EL (cell line): ENCODE data around the gene OR5C1.
A peak's percentile ranks its signal among the peaks of the same experiment; 100 is the strongest.
"Not testable (repeated sequence)": the region's sequence is repeated elsewhere in the genome, so short reads cannot be mapped to it uniquely, and the experiment has no call there.

ENCODE experiments used
- DNase-seq: peaks from one replicate; pipeline ENCODE4 v3.0.0-alpha.2; 2016

OR5C1 gene

DNA sequence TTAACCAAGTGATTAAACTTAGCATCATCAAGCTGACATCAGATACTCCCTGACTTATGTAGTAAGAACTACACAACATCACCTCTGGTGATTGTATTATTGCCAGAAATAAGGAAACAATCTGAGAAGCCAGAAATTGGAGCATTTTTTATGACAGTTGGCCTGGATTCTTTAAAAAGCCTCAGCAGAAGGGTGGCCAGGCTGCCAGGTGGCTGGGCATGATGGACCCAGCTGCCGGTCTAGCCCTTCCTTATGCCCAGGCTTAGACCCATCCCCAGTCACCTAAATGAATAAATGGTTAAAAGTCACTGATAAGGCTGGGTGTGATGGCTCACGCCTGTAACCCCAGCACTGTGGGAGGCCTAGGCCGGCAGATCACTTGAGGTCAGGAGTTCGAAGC lies 24.0 kb downstream of the OR5C1 start:
- DNase-seq: no peak

DNA sequence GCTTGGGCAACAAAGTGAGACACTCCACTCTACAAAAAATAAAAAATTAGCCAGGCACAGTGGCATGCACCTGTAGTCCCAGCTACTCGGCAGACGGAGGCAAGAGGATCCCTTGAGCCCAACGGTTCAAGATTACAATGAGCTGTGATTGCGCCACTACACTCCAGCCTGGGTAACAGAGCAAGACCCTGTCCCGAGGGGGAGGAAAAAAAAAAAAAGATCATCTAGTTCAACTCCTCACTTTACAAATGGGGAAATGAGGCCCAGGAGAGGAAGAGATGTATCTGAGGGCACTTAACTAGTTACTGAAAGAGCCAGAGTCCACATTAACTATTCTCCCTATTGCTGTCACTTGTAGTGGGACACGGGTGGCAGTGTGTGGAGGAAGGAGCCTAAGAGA lies 25.8 kb downstream of the OR5C1 start:
- DNase-seq: no peak

DNA sequence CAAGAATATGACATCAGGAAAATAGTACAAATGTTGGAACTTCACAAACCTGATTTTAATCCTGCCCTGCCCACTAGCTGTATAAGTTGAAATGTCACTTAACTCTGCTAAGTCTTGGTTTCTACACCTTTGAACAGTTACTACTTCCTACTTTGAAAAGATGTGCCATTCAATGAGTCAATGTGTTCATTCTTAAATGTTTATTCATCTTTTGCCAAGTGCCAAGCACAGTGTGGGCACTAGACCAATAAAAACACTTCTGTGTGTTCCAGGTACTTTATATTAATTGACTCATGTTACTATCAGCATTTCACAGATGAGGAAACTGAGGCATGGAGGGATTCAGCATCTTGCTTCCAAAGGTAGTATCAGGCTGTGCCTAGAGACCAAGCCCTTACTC lies 26.8 kb downstream of the OR5C1 start:
- DNase-seq: no peak

DNA sequence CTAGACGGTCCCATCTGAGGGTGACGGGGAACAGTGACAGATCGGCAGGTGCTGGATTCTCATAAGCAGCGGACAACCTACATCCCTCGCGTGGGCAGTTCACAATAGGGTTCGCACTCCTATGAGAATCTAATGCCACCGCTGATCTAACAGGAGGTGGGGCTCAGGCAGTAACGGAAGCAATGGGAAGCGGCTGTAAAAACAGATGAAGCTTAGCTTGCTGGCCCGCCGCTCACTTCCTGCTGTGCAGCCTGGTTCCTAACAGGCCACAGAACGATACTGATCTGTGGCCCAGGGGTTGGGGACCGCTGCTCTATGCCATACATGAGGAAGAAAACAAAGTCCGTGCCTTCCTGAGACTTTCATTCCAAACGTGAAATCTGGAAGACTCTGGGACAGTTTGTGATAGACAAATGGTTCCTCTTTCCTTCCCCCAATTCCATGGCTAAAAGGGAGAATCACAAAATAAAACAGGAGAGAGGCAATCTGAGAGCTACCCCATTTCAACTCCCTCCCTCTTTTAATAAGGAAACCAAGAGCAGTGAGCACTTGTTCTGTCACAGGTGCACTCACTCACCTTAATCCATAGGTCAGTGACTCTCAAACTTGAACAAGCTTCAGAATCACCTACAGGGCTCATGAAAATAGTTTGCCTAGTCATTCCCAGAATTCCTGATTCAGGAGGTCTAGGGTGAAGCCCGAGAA lies 27.6 kb downstream of the OR5C1 start:
- DNase-seq: no peak

DNA sequence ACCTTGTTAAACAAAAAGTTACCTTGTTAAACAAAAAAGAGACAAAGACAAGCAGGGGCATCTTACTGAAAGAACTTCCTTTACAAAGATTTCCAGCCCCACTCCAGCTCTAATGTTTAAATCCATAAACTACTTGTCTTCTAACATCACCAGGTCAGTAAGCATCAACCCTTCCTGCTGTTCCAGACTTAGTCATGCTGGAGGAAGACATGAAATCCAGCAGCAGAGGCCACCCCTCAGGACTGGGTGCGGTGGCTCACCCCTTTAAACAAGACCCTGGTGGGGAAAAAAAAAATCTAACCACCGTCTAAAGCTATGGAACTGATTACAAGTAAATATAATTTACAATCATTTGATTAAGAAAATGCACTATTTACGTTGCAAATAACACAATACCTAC lies 30.6 kb downstream of the OR5C1 start:
- peak; percentile 12 for DNase-seq

DNA sequence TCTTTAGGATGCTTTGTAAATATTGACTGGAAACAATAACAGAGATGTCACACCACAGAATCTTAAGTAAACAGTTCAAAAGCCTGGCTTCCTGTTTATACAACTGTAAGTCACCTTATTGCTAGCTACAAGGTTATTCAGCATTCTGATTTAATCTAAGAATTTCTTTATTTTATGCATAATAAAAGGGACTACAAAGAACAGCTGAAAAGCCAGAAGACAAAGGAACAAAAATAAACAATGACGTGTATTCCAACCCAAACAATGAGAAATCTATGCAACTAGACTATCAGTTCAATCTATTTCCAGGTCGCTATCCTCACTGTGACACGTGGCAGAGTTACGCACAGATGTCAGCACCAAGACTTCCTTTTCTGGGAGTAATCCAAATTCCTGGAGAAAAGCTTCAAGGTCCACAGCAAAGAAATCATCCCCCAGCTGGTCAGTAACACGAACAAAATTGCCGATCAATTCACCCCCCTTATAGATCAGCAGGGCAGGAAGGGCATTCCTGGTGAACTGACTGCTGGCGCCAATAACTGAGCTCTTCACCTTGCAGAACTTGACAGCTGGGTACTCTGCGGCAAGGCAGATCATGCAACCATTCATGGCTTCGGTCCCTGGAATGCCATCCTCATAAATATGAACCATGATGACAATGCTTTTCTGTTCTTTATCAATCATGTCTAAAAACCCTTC lies 31.2 kb downstream of the OR5C1 start:
- no peak for DNase-seq

DNA sequence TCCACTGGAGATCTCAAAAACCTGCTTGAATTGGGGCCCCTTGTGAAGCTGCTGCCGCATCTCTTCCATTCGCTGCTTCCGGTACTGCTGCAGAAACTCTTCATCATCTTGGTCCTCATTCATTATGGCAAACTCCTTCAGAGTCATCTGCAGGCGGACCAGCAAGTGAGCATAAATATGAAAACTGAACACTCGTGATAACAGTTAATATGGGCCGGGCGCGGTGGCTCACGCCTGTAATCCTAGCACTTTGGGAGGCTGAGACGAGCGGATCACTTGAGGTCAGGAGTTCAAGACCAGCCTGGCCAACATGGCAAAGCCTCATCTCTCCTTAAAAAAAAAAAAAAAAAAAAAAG lies 31.7 kb downstream of the OR5C1 start:
- no peak for DNase-seq

DNA sequence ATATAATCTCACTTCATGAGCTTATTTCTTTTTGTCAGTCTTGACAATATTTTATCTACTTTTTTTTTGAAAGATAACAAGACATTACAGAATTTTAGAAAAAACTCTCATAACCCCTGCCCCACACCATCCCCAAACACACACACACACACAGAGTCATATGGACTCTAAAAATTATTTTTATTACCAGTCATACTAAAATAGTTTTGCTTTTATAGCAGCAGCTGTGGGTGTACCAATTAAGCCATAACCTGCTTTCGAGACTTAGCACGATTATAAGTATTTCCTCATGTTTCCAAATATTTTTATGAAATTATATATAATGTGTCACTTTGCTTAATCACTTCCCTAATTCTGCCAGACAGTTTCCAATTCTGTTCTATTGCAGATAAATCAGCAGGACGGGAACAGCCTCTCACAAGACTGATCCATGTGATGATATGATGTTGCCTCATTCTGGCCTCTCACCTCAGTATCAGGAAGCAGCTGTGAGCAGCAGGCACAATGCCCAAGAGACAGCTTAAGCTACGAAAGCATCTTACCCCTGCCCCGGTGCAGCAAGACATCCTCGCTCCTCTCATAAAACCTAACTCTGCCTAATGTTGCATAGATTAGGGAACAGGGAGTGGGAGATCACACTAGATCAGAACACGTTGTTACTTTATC lies 32.7 kb downstream of the OR5C1 start:
- no peak for DNase-seq

DNA sequence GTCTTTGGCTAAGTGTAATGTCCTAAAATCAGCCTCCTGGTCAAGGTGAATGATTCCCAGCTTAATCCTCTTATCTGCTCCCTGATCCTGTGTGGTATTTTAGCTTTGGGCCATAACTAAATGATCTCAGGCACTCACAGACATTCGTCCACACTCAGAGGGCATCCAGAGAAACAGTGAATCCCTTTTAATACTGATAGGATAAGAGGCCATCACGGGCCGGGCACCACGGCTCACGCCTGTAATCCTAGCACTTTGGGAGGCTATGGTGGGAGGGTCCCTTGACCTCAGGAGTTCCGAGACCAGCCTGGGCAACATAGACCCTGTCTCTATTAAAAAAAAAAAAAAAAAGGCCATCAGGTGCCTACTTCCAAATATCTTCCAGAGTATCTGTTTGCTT lies 33.3 kb downstream of the OR5C1 start:
- DNase-seq: no peak

DNA sequence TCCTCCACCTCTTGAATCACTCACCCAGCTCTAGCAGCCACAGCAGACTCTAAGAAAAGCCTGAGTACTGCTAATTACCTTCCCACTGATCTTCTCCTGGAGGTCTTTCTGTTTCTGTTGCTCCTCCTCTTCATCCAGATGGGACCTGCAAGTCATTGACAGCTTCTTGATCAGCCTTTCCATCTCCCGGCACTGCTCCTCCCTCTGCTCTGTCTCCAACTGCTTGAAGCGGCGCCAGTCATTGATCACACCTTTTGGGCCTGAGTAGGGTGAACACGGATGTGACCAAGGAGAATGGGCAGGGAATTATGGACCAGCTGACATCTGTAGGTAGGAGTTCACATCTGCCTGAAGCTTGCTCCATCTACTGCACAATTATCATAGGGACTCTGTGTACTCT lies 34.2 kb downstream of the OR5C1 start:
- no peak for DNase-seq

DNA sequence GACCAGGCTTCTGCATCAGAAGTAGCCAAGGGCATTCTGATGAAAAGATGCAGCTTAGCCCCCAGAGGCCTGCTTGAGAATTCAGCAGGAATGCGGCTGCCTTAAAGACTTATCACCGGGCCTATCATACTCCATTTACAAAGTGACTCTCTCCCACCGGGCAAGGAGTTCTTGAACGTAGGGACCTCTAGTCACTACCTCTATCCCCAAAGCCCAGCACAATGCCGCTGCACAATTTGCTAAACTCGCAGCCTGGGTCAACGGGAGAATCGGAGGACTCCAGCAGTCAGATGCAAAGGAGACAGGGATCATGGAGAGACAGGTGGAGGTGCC lies 39.0 kb downstream of the OR5C1 start:
- DNase-seq: peak; percentile 48

DNA sequence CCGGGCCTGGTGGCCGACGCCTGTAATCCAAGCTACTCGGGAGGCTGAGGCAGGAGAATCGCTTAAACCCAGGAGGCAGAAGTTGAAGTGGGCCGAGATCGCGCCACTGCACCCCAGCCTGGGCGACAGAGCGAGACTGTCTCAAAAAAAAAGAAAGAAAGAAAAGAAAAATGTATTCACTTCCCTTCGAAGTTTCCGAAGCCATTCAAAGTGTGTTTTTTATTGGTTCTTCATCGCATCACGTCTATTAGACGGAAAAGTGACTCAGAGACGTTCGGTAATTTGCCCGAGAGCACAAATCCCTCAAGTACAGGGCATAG lies 40.2 kb downstream of the OR5C1 start:
- DNase-seq: not testable (repeated sequence)

DNA sequence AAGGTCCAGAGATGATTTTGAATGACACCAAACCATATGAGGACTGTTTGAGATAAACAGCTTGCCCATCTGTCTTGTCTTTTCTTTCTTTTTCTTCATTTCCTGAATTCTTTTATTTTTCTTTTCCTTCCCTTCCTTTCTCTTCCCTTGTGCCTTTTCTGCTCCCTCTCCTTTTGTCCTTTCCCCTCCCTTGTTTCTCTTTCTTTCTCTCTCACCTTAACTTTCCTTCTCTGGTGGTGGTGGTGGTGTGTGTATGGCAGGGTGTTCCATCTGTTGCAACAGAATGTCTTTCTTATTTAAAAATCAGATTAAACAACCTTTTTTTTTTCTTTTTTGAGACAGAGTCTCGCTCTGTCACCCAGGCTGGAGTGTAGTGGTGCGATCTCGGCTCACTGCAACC lies 43.5 kb downstream of the OR5C1 start:
- no peak for DNase-seq

DNA sequence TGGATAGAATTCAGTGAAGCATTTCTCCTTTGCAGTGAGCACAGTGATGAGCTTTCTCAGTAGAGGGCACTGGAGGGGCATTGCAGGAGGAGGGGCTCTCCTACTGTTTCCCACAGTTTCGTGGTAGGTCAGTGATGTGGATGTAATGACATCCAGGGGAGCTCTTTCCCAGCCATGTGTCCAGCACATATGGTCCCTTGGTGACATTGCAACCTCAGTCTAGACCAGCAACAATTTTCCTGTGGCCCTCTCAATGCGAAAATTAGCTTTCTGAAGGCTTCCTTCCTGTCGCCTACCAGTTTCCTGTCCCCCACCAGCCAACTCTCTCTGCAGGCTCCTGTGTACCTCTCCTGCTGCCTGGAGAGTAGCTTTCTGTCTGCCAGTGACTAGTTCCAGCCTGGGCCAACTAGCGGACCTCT lies 46.6 kb downstream of the OR5C1 start:
- no peak for DNase-seq

DNA sequence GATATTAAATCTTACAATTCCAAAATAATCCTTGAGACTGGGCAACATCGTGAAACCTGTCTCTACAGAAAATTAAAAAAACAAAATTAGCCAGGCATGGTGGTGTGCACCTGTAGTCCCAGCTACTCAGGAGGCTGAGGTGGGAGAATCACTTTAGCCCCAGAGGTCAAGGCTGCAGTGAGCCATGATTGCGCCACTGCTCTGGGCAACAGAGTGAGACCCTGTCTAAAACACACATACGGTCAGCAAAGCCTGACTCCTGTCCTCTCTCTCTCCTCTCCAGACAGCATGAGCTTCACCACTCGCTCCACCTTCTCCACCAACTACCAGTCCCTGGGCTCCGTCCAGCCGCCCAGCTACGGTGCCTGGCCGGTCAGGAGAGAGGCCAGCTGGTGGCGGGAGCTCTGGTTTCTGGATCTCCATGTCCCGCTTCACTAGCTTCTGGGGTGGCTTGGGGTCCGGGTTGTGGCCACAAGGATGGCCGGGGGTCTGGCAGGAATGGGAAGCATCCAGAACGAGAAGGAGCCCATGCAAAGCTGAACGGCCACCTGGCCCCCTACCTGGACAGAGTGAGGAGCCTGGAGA lies 48.6 kb downstream of the OR5C1 start:
- no peak for DNase-seq

DNA sequence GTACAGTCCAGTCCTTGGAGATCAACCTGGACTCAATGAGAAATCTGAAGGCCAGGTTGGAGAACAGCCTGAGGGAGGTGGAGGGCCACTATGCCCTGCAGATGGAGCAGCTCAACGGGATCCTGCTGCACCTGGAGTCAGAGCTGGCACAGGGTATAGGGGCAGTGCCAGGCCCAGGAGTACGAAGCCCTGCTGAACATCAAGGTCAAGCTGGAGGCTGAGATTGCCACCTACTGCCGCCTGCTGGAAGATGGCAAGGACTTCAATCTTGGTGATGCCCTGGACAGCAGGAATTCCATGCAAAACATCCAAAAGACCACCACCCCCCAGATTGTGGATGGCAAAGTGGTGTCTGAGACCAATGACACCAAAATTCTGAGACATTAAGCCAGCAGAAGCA lies 49.7 kb downstream of the OR5C1 start:
- not testable (repeated sequence) for DNase-seq
